VCaP (cell line): ENCODE measurements around the gene CLCN4.

Source experiments
- H3K27ac ChIP-seq: fragments of 450-650 bp; 2 replicates; pipeline ENCODE4 v1.5.1; 2017
- CTCF ChIP-seq: fragments of 450-650 bp; conservative IDR thresholded peaks from 2 replicates; pipeline ENCODE4 v1.5.1; 2017; ENCODE audit warnings: mild to moderate bottlenecking, moderate library complexity

CLCN4 gene

GRCh38 chrX:10166731-10167151, 10.0 kb downstream of the CLCN4 start:
- no peak for TF ChIP-seq CTCF
- no peak overlapping the region for H3K27ac ChIP-seq

- no peak overlapping the region for H3K27ac ChIP-seq
- no peak for TF ChIP-seq CTCF
Observed at GRCh38 chrX:10167573-10167972, 10.8 kb downstream of the CLCN4 start.

GRCh38 chrX:10168226-10168625, 11.5 kb downstream of the CLCN4 start:
- no peak overlapping the region for H3K27ac ChIP-seq
- no peak for TF ChIP-seq CTCF

GRCh38 chrX:10169175-10169574, 12.4 kb downstream of the CLCN4 start:
- no peak for TF ChIP-seq CTCF
- H3K27ac ChIP-seq: no peak overlapping the region

- no peak for TF ChIP-seq CTCF
- no peak overlapping the region for H3K27ac ChIP-seq
Observed at GRCh38 chrX:10171249-10171648, 14.5 kb downstream of the CLCN4 start.

- H3K27ac ChIP-seq: no peak overlapping the region
- no peak for TF ChIP-seq CTCF
Observed at GRCh38 chrX:10172877-10173276, 16.1 kb downstream of the CLCN4 start.

- no peak overlapping the region for H3K27ac ChIP-seq
Observed at GRCh38 chrX:10173331-10173900, 16.6 kb downstream of the CLCN4 start.

More at GRCh38 chrX:10173331-10173900, 16.6 kb downstream of the CLCN4 start:
- TF ChIP-seq CTCF: no peak
